ENCODE data around the gene TMEM179B. TPM values are rescaled to one million over a fixed set of nuclear protein-coding genes. Genes with fewer than 3 reads are reported as not detected.

Gene TMEM179B
- total and polyA plus RNA-seq, 2 of the 13 experiments (the other 11 are each of a cell fraction or from before 2014, with no cell fraction given) = 24.8 to 25.7 TPM

GRCh38 chr11:62757846-62758788 lies 29.1 kb upstream of the TMEM179B start:
- H3K4me1 ChIP-seq (ENCODE audit: insufficient read depth, low read length) = peaks cover 47% of the 10 kb centered on the region
- peak overlapping the region; percentile 18; the same call in 1 of the 2 replicates for H3K9ac ChIP-seq (ENCODE audit: insufficient read depth, low read depth, low read length)
- no peaks in the 10 kb centered on the region for H3K9me3 ChIP-seq (ENCODE audit: low read length)
- no peaks in the 10 kb centered on the region for H3K36me3 ChIP-seq (replicated peaks in 1 of 2; ENCODE audit: control insufficient read depth in 1 of 2, insufficient read depth in 2 of 2, low read length in 2 of 2)
- peak overlapping the region in 2 of 3 experiments; percentile 7 to 20; a peak in 3 of 6 replicates for H3K4me3 ChIP-seq (replicated peaks in 1 of 3; ENCODE audit: insufficient read depth in 1 of 3, low read depth in 2 of 3, low read length in 3 of 3)
- in situ Hi-C loops (cut with HindIII; ENCODE audit: extremely low pct_ligation_motif_present, low pct_unique_long_range_greater_than_20kb) = no loop called here
- ATAC-seq (no peak), DNase-seq (ENCODE audit: low spot score) (no peak), FAIRE-seq (no peak)
- peak overlapping the region; percentile 88 for H2AFZ ChIP-seq (ENCODE audit: low read length)
- H3K79me2 ChIP-seq (ENCODE audit: insufficient read depth, low read length) = peaks cover 12% of the 10 kb centered on the region
- no peaks in the 10 kb centered on the region for H4K20me1 ChIP-seq (ENCODE audit: insufficient read depth, low read length)
- ChIA-PET CTCF (ENCODE audit: low intra/inter-chr PET ratio, low total read pairs) (no interaction called here), POLR2A (interaction anchor here (0.9 to 2.4 kb wide), 5 partner anchors 11 to 166 kb away, joined by 4 to 10 read pairs (median 5); partner anchors contain the start of genes C11orf98, CSKMT, HNRNPUL2 and TAF6L)
- TF ChIP-seq, protein P1, sequence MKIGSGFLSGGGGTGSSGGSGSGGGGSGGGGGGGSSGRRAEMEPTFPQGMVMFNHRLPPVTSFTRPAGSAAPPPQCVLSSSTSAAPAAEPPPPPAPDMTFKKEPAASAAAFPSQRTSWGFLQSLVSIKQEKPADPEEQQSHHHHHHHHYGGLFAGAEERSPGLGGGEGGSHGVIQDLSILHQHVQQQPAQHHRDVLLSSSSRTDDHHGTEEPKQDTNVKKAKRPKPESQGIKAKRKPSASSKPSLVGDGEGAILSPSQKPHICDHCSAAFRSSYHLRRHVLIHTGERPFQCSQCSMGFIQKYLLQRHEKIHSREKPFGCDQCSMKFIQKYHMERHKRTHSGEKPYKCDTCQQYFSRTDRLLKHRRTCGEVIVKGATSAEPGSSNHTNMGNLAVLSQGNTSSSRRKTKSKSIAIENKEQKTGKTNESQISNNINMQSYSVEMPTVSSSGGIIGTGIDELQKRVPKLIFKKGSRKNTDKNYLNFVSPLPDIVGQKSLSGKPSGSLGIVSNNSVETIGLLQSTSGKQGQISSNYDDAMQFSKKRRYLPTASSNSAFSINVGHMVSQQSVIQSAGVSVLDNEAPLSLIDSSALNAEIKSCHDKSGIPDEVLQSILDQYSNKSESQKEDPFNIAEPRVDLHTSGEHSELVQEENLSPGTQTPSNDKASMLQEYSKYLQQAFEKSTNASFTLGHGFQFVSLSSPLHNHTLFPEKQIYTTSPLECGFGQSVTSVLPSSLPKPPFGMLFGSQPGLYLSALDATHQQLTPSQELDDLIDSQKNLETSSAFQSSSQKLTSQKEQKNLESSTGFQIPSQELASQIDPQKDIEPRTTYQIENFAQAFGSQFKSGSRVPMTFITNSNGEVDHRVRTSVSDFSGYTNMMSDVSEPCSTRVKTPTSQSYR (CRISPR knock-in tag; IDR thresholded peaks at IDR 0.05; ENCODE audit: borderline replicate concordance) = peak; percentile 20; the same call in 1 of the 2 replicates
- peak; percentile 20; the same call in 1 of the 2 replicates for TF ChIP-seq ETV5 (CRISPR knock-in tag; IDR thresholded peaks at IDR 0.05; ENCODE audit: borderline replicate concordance)
- TF ChIP-seq CEBPB (IDR thresholded peaks at IDR 0.05; ENCODE audit: borderline replicate concordance, low read depth, low read length) = peak; percentile 47; the same call in 1 of the 2 replicates
- TF ChIP-seq, protein P2, sequence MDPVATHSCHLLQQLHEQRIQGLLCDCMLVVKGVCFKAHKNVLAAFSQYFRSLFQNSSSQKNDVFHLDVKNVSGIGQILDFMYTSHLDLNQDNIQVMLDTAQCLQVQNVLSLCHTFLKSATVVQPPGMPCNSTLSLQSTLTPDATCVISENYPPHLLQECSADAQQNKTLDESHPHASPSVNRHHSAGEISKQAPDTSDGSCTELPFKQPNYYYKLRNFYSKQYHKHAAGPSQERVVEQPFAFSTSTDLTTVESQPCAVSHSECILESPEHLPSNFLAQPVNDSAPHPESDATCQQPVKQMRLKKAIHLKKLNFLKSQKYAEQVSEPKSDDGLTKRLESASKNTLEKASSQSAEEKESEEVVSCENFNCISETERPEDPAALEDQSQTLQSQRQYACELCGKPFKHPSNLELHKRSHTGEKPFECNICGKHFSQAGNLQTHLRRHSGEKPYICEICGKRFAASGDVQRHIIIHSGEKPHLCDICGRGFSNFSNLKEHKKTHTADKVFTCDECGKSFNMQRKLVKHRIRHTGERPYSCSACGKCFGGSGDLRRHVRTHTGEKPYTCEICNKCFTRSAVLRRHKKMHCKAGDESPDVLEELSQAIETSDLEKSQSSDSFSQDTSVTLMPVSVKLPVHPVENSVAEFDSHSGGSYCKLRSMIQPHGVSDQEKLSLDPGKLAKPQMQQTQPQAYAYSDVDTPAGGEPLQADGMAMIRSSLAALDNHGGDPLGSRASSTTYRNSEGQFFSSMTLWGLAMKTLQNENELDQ (CRISPR knock-in tag; IDR thresholded peaks at IDR 0.05; ENCODE audit: borderline replicate concordance) = no peak
- peaks cover 0 to 3% of the 10 kb centered on the region in 2 experiments; a peak in 1 of 5 replicates for H3K27me3 ChIP-seq (ENCODE audit: control insufficient read depth in 1 of 2, insufficient read depth in 2 of 2, low read length in 2 of 2)
- 18% methylated on average over 9 of the region's 9 CpGs for WGBS (ENCODE audit: low lambda C conversion rate)
- intact Hi-C loops (cut with micrococcal nuclease; ENCODE audit: unreplicated experiment) = no loop called here
- peak overlapping the region; percentile 51 for H3K4me2 ChIP-seq (ENCODE audit: low read depth, low read length)
- no peak overlapping the region for H3K27ac ChIP-seq (ENCODE audit: extremely low read length, insufficient read depth, low read length)
- no TSS peak for BruUV-seq (replicated peaks)
